Measurements from ENCODE around the gene SLC39A3. TPM values are rescaled to one million over a fixed set of nuclear protein-coding genes. Genes with fewer than 3 reads are reported as not detected.
"Not testable (repeated sequence)": the region's sequence is repeated elsewhere in the genome, so short reads cannot be mapped to it uniquely, and the experiment has no call there.

SLC39A3 gene
- polyA plus RNA-seq, 4 donors, result 10.7 to 39.1 (median 15.1) TPM

DNA sequence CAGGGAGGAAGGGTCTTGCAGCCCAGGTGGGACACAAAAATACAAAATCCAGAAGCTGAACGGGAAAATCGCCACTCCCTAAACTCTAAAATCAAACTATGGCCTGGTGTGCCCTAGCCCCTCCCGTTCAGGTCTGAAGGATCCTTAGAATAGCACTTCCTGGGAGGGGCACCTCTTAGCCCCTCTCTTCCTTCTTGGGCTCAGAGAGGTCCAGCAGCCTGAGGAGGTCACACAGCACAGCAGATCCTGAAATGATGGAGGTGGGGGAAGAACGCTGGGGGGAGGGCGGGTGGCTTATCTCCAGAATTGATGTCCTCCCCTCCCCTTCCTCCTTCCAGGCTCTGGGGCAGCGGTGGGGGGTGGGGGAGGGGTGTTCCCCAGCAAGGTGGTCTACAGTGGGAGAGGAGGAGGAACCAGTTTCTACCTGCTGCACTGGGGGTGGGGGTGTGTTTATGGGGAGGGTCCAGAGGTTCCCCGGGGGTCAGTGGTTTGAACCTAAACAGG lies 20.5 kb downstream of the SLC39A3 start:
- Histone ChIP-seq H3K4me3 (ENCODE audit: low read depth in 1 of 3, low read length in 3 of 3) (no peak overlapping the region), H3K4me1 (ENCODE audit: control insufficient read depth in 3 of 3, insufficient read depth in 2 of 3, low read depth in 1 of 3, low read length in 2 of 3) (no peaks in the 10 kb centered on the region), H3K9me3 (ENCODE audit: control insufficient read depth in 2 of 2, insufficient read depth in 1 of 2, low read depth in 1 of 2, low read length in 1 of 2) (peaks cover 0 to 17% of the 10 kb centered on the region in 2 donors), H3K36me3 (ENCODE audit: control insufficient read depth in 3 of 3, insufficient read depth in 2 of 3, low read depth in 1 of 3, low read length in 3 of 3) (no peaks in the 10 kb centered on the region), H3K27me3 (ENCODE audit: control insufficient read depth in 3 of 3, insufficient read depth in 3 of 3, low read length in 3 of 3) (peaks cover 8 to 51% (median 14%) of the 10 kb centered on the region in 3 donors), H3K27ac (ENCODE audit: low read depth in 1 of 3, low read length in 2 of 3) (no peak overlapping the region)
- WGBS, 3 donors, result 17 to 36% (median 32%) methylated on average over 7 of the region's 7 CpGs
- DNase-seq (no peak), FAIRE-seq (no peak)

- FAIRE-seq, result no peak
- peaks cover 0 to 17% of the 10 kb centered on the region in 2 donors for H3K9me3 ChIP-seq (ENCODE audit: control insufficient read depth in 2 of 2, insufficient read depth in 1 of 2, low read depth in 1 of 2, low read length in 1 of 2)
- H3K27me3 ChIP-seq (ENCODE audit: control insufficient read depth in 3 of 3, insufficient read depth in 3 of 3, low read length in 3 of 3), result peaks cover 8 to 40% (median 9%) of the 10 kb centered on the region in 3 donors
- no peaks in the 10 kb centered on the region for H3K4me1 ChIP-seq (ENCODE audit: control insufficient read depth in 3 of 3, insufficient read depth in 2 of 3, low read depth in 1 of 3, low read length in 2 of 3)
- no peak overlapping the region for H3K27ac ChIP-seq (ENCODE audit: low read depth in 1 of 3, low read length in 2 of 3)
- H3K4me3 ChIP-seq (ENCODE audit: low read depth in 1 of 3, low read length in 3 of 3), result no peak overlapping the region
- H3K36me3 ChIP-seq (ENCODE audit: control insufficient read depth in 3 of 3, insufficient read depth in 2 of 3, low read depth in 1 of 3, low read length in 3 of 3), result no peaks in the 10 kb centered on the region
- 84 to 86% (median 86%) methylated on average over 46 to 52 of the region's 52 CpGs for WGBS, 3 donors
- no peak for DNase-seq
Observed at GRCh38 chr19:2717638-2718541, 21.9 kb downstream of the SLC39A3 start.

DNA sequence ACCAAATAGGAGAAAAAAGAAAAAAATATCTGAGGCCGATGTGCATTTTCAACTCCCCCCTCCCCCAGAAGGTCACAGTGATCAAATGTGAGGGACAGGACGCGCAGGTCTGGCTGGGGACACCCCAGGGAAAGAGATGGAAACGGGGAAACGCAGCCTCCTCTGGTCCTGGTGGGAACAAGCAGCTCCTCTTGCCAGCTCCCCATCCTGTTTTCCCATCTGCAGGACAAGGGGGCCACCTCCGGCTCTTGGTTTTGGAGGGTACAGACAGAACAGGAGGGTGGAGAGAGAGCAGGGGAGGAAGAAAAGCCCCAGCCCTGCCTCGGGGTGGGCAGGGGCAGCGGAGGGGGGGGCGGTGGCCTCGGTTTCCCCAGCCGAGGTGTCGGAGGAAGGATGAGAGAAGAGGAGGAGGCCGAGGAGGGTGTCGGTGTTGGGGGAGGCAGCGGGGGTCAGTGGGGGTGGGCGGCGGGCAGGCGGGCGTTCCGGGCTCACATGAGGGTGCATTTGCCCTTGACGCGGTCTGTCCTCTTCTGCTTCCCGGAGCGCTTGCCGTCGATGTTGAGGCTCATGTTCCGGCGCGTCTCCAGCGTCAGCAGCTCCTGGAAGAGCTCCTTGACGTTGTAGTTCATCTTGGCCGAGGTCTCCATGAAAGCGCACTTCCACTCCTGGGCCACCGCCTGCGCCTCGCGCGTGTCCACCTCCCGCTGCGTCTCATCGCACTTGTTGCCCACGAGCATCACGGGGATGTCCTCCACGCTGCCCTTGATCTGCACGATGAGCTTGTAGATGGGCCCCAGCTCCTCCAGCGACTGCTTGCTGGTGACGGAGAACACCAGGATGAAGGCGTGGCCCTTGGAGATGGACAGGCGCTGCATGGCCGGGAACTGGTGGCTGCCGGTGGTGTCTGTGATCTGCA lies 22.8 kb downstream of the SLC39A3 start:
- DNase-seq (no peak), FAIRE-seq (no peak)
- H3K9me3 ChIP-seq (ENCODE audit: control insufficient read depth in 2 of 2, insufficient read depth in 1 of 2, low read depth in 1 of 2, low read length in 1 of 2), result peaks cover 0 to 17% of the 10 kb centered on the region in 2 donors
- H3K4me3 ChIP-seq (ENCODE audit: low read depth in 1 of 3, low read length in 3 of 3), result no peak overlapping the region
- no peak overlapping the region for H3K27ac ChIP-seq (ENCODE audit: low read depth in 1 of 3, low read length in 2 of 3)
- no peaks in the 10 kb centered on the region for H3K4me1 ChIP-seq (ENCODE audit: control insufficient read depth in 3 of 3, insufficient read depth in 2 of 3, low read depth in 1 of 3, low read length in 2 of 3)
- H3K36me3 ChIP-seq (ENCODE audit: control insufficient read depth in 3 of 3, insufficient read depth in 2 of 3, low read depth in 1 of 3, low read length in 3 of 3), result no peaks in the 10 kb centered on the region
- H3K27me3 ChIP-seq (ENCODE audit: control insufficient read depth in 3 of 3, insufficient read depth in 3 of 3, low read length in 3 of 3), result peaks cover under 1 to 34% (median 3%) of the 10 kb centered on the region in 3 donors
- 88 to 91% (median 89%) methylated on average over 41 to 51 of the region's 51 CpGs for WGBS, 3 donors

- DNase-seq, result no peak
- H3K9me3 ChIP-seq (ENCODE audit: control insufficient read depth in 2 of 2, insufficient read depth in 1 of 2, low read depth in 1 of 2, low read length in 1 of 2), result peaks cover 0 to 17% of the 10 kb centered on the region in 2 donors
- H3K36me3 ChIP-seq (ENCODE audit: control insufficient read depth in 3 of 3, insufficient read depth in 2 of 3, low read depth in 1 of 3, low read length in 3 of 3), result no peaks in the 10 kb centered on the region
- peaks cover 0 to 30% (median 3%) of the 10 kb centered on the region in 3 donors for H3K27me3 ChIP-seq (ENCODE audit: control insufficient read depth in 3 of 3, insufficient read depth in 3 of 3, low read length in 3 of 3)
- H3K4me3 ChIP-seq (ENCODE audit: low read depth in 1 of 3, low read length in 3 of 3), result no peak overlapping the region
- no peak for FAIRE-seq
- H3K27ac ChIP-seq (ENCODE audit: low read depth in 1 of 3, low read length in 2 of 3), result no peak overlapping the region
- H3K4me1 ChIP-seq (ENCODE audit: control insufficient read depth in 3 of 3, insufficient read depth in 2 of 3, low read depth in 1 of 3, low read length in 2 of 3), result no peaks in the 10 kb centered on the region
- WGBS, 3 donors, result 79 to 88% (median 86%) methylated on average over 16 to 19 of the region's 19 CpGs
Observed at GRCh38 chr19:2716275-2716650, 23.6 kb downstream of the SLC39A3 start.

DNA sequence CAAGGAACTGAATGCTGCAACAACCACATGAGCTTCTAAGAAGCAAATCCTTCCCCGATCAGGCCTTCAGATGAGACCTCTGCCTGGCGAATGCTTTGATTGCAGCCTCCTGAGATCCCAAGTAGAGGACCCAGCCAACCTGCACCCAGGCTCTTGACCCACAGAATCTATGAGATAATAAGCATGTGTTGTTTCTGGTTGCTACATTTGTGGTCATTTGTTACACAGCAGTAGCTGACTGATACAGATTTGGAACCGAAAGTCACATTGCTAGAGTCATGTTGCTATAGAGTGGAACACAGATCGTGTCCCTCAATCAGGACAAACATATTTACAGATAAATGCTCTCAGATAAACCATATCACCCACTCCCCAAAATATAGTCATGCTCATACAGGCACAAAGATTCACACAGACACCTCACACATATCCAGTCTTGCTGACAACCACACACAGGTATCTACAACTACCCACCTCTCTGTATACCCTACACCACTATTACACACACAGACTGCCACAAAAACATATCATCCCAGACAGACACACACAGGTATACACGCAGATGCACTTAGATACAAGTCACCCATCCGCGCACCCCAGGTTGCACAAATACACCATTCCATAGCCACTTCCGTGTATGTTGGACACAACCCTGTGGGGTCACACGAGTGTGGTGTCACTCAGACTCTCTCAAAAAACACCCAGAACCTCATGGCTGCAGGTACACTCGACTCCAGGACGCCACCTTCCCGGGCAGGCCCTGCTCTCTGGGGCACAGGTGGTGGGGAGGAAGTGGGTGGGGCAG lies 24.1 kb downstream of the SLC39A3 start:
- Histone ChIP-seq H3K27ac (ENCODE audit: low read depth in 1 of 3, low read length in 2 of 3) (no peak overlapping the region), H3K4me1 (ENCODE audit: control insufficient read depth in 3 of 3, insufficient read depth in 2 of 3, low read depth in 1 of 3, low read length in 2 of 3) (no peaks in the 10 kb centered on the region), H3K36me3 (ENCODE audit: control insufficient read depth in 3 of 3, insufficient read depth in 2 of 3, low read depth in 1 of 3, low read length in 3 of 3) (no peaks in the 10 kb centered on the region), H3K4me3 (ENCODE audit: low read depth in 1 of 3, low read length in 3 of 3) (no peak overlapping the region), H3K9me3 (ENCODE audit: control insufficient read depth in 2 of 2, insufficient read depth in 1 of 2, low read depth in 1 of 2, low read length in 1 of 2) (peaks cover 0 to 17% of the 10 kb centered on the region in 2 donors), H3K27me3 (ENCODE audit: control insufficient read depth in 3 of 3, insufficient read depth in 3 of 3, low read length in 3 of 3) (peaks cover 0 to 29% (median 3%) of the 10 kb centered on the region in 3 donors)
- DNase-seq (no peak), FAIRE-seq (no peak)
- WGBS, 3 donors, result 90 to 92% (median 92%) methylated on average over 12 of the region's 12 CpGs

DNA sequence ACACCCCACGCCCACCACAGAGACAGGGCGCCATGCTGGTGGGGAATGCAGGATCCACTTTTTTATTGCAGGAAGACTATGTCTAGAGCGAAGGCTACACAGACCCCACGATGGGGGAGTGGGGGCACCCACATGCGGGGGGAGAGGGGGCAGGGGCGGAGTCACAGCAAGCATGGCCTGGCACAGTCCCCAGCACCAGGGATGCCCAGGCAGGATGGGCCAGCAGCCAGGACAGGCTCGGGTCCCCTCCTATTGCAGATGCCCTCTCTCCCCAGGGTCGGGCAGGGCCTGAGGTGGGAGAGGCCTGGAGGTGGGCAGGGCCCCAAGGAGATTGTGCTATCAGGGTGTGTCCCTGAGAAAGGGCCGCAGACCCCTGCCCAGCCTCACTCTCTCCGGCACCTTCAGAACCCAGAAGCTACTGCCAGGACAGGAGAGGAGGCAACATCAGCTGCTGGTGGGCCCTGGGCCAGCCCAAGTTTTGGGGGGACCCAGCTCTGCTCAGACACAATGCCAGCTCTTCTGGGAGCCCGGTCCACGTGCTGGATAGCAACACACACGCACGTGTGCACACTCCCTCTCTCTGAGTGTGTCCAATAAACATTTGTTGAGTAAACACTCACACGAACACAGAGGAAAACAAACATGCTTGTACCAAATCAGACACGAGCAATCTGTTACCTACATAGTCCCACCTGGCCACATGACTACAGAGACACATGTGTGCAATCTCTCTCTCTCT lies 25.1 kb downstream of the SLC39A3 start:
- Histone ChIP-seq H3K4me3 (ENCODE audit: low read depth in 1 of 3, low read length in 3 of 3) (no peak overlapping the region), H3K4me1 (ENCODE audit: control insufficient read depth in 3 of 3, insufficient read depth in 2 of 3, low read depth in 1 of 3, low read length in 2 of 3) (no peaks in the 10 kb centered on the region), H3K27me3 (ENCODE audit: control insufficient read depth in 3 of 3, insufficient read depth in 3 of 3, low read length in 3 of 3) (peaks cover 0 to 19% (median 3%) of the 10 kb centered on the region in 3 donors), H3K9me3 (ENCODE audit: control insufficient read depth in 2 of 2, insufficient read depth in 1 of 2, low read depth in 1 of 2, low read length in 1 of 2) (peaks cover 0 to 17% of the 10 kb centered on the region in 2 donors), H3K27ac (ENCODE audit: low read depth in 1 of 3, low read length in 2 of 3) (no peak overlapping the region), H3K36me3 (ENCODE audit: control insufficient read depth in 3 of 3, insufficient read depth in 2 of 3, low read depth in 1 of 3, low read length in 3 of 3) (no peaks in the 10 kb centered on the region)
- FAIRE-seq (no peak), DNase-seq (no peak)
- WGBS, 3 donors, result 71 to 79% (median 74%) methylated on average over 14 to 16 of the region's 16 CpGs

DNA sequence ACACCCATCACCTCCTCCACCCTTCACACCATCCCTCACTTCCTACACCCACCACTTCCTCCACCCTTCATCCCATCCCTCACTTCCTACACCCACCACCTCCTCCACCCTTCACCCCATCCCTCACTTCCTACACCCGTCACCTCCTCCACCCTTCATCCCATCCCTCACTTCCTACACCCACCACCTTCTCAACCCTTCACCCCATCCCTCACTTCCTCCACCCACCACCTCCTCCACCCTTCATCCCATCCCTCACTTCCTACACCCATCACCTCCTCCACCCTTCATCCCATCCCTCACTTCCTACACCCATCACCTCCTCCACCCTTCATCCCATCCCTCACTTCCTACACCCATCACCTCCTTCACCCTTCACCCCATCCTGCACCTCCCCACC lies 25.7 kb downstream of the SLC39A3 start:
- FAIRE-seq; H3K4me3 ChIP-seq (ENCODE audit: low read depth in 1 of 3, low read length in 3 of 3); H3K27ac ChIP-seq (ENCODE audit: low read depth in 1 of 3, low read length in 2 of 3); H3K36me3 ChIP-seq (ENCODE audit: control insufficient read depth in 3 of 3, insufficient read depth in 2 of 3, low read depth in 1 of 3, low read length in 3 of 3); DNase-seq; H3K4me1 ChIP-seq (ENCODE audit: control insufficient read depth in 3 of 3, insufficient read depth in 2 of 3, low read depth in 1 of 3, low read length in 2 of 3): not testable (repeated sequence)
- peaks cover 0 to 15% (median 3%) of the 10 kb centered on the region in 3 donors for H3K27me3 ChIP-seq (ENCODE audit: control insufficient read depth in 3 of 3, insufficient read depth in 3 of 3, low read length in 3 of 3)
- WGBS, 3 donors, result 45 to 74% (median 46%) methylated on average over 1 of the region's 1 CpG
- peaks cover 0 to 17% of the 10 kb centered on the region in 2 donors for H3K9me3 ChIP-seq (ENCODE audit: control insufficient read depth in 2 of 2, insufficient read depth in 1 of 2, low read depth in 1 of 2, low read length in 1 of 2)
